Measurements from ENCODE around the gene GRIA4.

DNA sequence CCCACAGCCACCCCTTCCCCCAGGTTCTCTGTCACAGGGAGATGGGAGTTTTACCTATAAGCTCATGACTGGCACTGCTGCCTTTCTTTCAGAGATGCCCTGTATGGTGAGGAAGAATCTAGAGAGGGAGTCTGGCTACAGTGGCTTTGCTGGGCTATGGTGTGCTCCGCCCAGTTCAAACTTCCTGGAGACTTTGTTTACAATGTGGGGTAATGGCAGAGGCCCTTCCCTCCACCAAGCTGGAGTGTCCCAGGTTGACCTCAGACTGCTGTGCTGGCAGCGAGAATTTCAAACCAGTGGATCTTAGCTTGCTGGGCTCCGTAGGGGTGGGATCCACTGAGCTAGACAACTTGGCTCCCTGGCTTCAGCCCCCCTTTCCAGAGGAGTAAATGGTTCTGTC, 268.6 kb downstream of the GRIA4 start:
- no peak for TF ChIP-seq POLR2AphosphoS5 (IDR thresholded peaks at IDR 0.05; ENCODE audit: low read depth, low read length)
- TF ChIP-seq SPI1 (IDR thresholded peaks at IDR 0.05; ENCODE audit: low read depth, low read length) = no peak
- no peak for TF ChIP-seq POLR2A (IDR thresholded peaks at IDR 0.05; ENCODE audit: low read depth, low read length)
- TF ChIP-seq TAF1 (IDR thresholded peaks at IDR 0.05; ENCODE audit: low read depth, low read length) = no peak
- TF ChIP-seq PAX5 (IDR thresholded peaks at IDR 0.05; ENCODE audit: insufficient read depth, low read length, severe bottlenecking) = no peak
